ENCODE measurements around the gene RNF111. TPM values are rescaled to one million over a fixed set of nuclear protein-coding genes. Genes with fewer than 3 reads are reported as not detected.
A peak's percentile ranks its signal among the peaks of the same experiment; 100 is the strongest.

RNF111 gene
- total and polyA plus RNA-seq, 9 of the 15 experiments (the other 6 are each of a cell fraction or from before 2014, with no cell fraction given) = 7.9 to 26.0 (median 14.4) TPM

DNA sequence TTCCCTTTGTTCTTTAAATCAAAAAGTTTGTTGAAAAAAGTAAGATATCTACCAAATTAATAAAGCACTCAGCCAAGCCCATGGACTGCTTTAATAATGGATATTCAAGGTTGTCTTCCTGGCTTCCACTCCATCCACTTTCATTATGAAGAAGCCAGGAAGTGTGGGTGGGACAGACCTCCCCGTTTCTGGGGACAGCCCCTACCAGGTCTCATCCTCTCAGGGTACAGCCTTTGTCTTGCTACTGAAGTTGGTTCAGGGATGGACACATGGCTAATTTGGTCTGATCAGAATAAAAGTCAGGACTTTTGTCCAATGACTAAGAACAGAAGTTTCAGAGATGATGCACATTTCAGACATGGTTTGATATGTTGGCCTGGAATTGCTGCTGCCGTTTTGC, 150.1 kb downstream of the RNF111 start:
- FAIRE-seq (peak; percentile 35), ATAC-seq (no peak), DNase-seq (ENCODE audit: extremely low read depth in 1 of 4, low spot score in 3 of 4) (no peak)
- no peak for TF ChIP-seq SIX5 (IDR thresholded peaks at IDR 0.05; ENCODE audit: borderline replicate concordance in 1 of 2, insufficient read depth in 1 of 2, low read depth in 1 of 2, low read length in 2 of 2)
- TF ChIP-seq HNRNPUL1 (IDR thresholded peaks at IDR 0.05; ENCODE audit: low read length) = no peak
- TF ChIP-seq SP1 (CRISPR knock-in tag; IDR thresholded peaks at IDR 0.05) = no peak
- no peak for TF ChIP-seq PHB (CRISPR knock-in tag; IDR thresholded peaks at IDR 0.05)
- Histone ChIP-seq H3K36me3 (ENCODE audit: control insufficient read depth, insufficient read depth, low read length) (peaks cover 55% of the 10 kb centered on the region), H3K27me3 (ENCODE audit: control insufficient read depth in 2 of 2, insufficient read depth in 2 of 2, low read length in 2 of 2) (no peaks in the 10 kb centered on the region), H3K9me3 (replicated peaks; ENCODE audit: control insufficient read depth, insufficient read depth, low read depth, low read length) (no peaks in the 10 kb centered on the region), H3K9me1 (ENCODE audit: control insufficient read depth, insufficient read depth, low read length) (peaks cover 3% of the 10 kb centered on the region), H4K20me1 (replicated peaks; ENCODE audit: control insufficient read depth, insufficient read depth, low read length) (no peaks in the 10 kb centered on the region), H2AFZ (ENCODE audit: low read depth, low read length) (0 out of 2 replicates have a peak overlapping the region, but pooled peaks have one; percentile 37), H3K4me2 (ENCODE audit: insufficient read depth, low read length) (no peak overlapping the region), H3K4me3 (no peak overlapping the region), H3K9ac (ENCODE audit: insufficient read depth in 1 of 2, low read depth in 2 of 2, low read length in 2 of 2) (no peak overlapping the region), H3K4me1 (replicated peaks in 1 of 2; ENCODE audit: control insufficient read depth in 2 of 2, insufficient read depth in 2 of 2, low read length in 2 of 2) (peaks cover 0 to 3% of the 10 kb centered on the region in 2 experiments; a peak in 1 of 5 replicates), H3K79me2 (ENCODE audit: control insufficient read depth, insufficient read depth, low read length) (no peaks in the 10 kb centered on the region), H3K27ac (ENCODE audit: extremely low read depth, low read depth, low read length) (no peak overlapping the region)
- intact Hi-C loops (cut with micrococcal nuclease) (no loop called here), in situ Hi-C loops (cut with MboI) (no loop called here)
- POLR2A ChIA-PET = interaction anchor here (0.5 to 1.2 kb wide), 2 partner anchors 14 to 61 kb away, joined by 3 read pairs; no protein-coding TSS in a partner anchor
- CTCF ChIA-PET (ENCODE audit: low intra/inter-chr PET ratio) = interaction anchor here (0.6 to 2.0 kb wide), 4 partner anchors 38 to 910 kb away, joined by 3 to 17 read pairs (median 4); no protein-coding TSS in a partner anchor
- no TSS peak for BruUV-seq (replicated peaks)
- WGBS (ENCODE audit: insufficient coverage, low coverage, missing lambda C conversion rate) = 60% methylated on average over 2 of the region's 2 CpGs

DNA sequence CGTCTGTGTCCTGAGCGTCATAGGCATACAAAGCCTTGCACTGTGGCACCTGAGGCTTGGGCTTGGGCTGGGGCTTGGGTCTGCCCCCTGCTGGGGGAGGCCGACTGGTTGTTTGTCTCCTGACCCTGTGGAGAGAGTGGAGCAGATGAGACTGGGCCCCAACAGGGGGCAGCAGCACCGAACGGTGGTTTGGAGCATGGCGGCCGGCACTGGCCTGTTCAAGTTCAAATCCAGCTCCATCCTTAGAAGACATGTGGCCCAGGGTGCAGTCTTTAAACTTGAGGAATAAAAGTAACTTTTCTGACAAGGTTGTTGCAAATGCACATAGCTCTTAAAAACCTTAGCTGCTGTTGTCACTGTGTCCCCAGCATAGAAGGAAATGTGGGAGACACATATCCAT, 150.8 kb downstream of the RNF111 start:
- WGBS (ENCODE audit: insufficient coverage, low coverage, missing lambda C conversion rate) = 6% methylated on average over 7 of the region's 7 CpGs
- peaks cover 48% of the 10 kb centered on the region for H3K36me3 ChIP-seq (ENCODE audit: control insufficient read depth, insufficient read depth, low read length)
- TF ChIP-seq NR4A1 (CRISPR knock-in tag; IDR thresholded peaks at IDR 0.05) (no peak), NR4A1 (tag; IDR thresholded peaks at IDR 0.05) (0 out of 2 replicates have a peak, but pooled peaks have one; percentile 10), YY1 (IDR thresholded peaks at IDR 0.05; ENCODE audit: borderline replicate concordance in 1 of 3, control insufficient read depth in 1 of 3, extremely low read depth in 1 of 3, insufficient read depth in 3 of 3, insufficient read length in 1 of 3, insufficient replicate concordance in 2 of 3, low read depth in 1 of 3, low read length in 2 of 3) (peak; percentile 59 to 93 (median 85)), NCOR1 (IDR thresholded peaks at IDR 0.05) (peak; percentile 28; the same call in 1 of the 2 replicates), CBX3 (IDR thresholded peaks at IDR 0.05; ENCODE audit: borderline replicate concordance in 1 of 2, low read length in 2 of 2) (peak in 1 of 2 experiments; percentile 86; a peak in 2 of 3 replicates), TCF7 (IDR thresholded peaks at IDR 0.05; ENCODE audit: borderline replicate concordance) (no peak), ZNF507 (tag; conservative IDR thresholded peaks at IDR 0.05) (no peak), STAG1 (CRISPR knock-in tag; IDR thresholded peaks at IDR 0.05; ENCODE audit: borderline replicate concordance) (peak; percentile 46; the same call in 1 of the 2 replicates)
- TF ChIP-seq, protein P1, sequence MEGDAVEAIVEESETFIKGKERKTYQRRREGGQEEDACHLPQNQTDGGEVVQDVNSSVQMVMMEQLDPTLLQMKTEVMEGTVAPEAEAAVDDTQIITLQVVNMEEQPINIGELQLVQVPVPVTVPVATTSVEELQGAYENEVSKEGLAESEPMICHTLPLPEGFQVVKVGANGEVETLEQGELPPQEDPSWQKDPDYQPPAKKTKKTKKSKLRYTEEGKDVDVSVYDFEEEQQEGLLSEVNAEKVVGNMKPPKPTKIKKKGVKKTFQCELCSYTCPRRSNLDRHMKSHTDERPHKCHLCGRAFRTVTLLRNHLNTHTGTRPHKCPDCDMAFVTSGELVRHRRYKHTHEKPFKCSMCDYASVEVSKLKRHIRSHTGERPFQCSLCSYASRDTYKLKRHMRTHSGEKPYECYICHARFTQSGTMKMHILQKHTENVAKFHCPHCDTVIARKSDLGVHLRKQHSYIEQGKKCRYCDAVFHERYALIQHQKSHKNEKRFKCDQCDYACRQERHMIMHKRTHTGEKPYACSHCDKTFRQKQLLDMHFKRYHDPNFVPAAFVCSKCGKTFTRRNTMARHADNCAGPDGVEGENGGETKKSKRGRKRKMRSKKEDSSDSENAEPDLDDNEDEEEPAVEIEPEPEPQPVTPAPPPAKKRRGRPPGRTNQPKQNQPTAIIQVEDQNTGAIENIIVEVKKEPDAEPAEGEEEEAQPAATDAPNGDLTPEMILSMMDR (IDR thresholded peaks at IDR 0.05 in 2 of 3, conservative IDR thresholded peaks at IDR 0.05 in 1 of 3; ENCODE audit: insufficient read depth in 2 of 3, low read depth in 1 of 3, low read length in 3 of 3) = peak; percentile 99

More for the DNA sequence above, 150.8 kb downstream of the RNF111 start:
- DNase-seq (ENCODE audit: extremely low read depth in 1 of 4, low spot score in 3 of 4) = peak; percentile 87 to 92 (median 91)
- ChIA-PET CTCF (ENCODE audit: low intra/inter-chr PET ratio) (interaction anchor here (0.6 to 2.0 kb wide), 6 partner anchors 32 to 910 kb away, joined by 3 to 17 read pairs (median 4); no protein-coding TSS in a partner anchor), POLR2A (interaction anchor here (1.2 kb wide), 1 partner anchor 14 kb away, joined by 3 read pairs; no protein-coding TSS in a partner anchor)
- Histone ChIP-seq H3K9me3 (replicated peaks; ENCODE audit: control insufficient read depth, insufficient read depth, low read depth, low read length) (no peaks in the 10 kb centered on the region), H3K27ac (ENCODE audit: extremely low read depth, low read depth, low read length) (peak overlapping the region; percentile 56; the same call in 2 of the 3 replicates), H3K79me2 (ENCODE audit: control insufficient read depth, insufficient read depth, low read length) (no peaks in the 10 kb centered on the region), H2AFZ (ENCODE audit: low read depth, low read length) (peak overlapping the region; percentile 76), H3K27me3 (ENCODE audit: control insufficient read depth in 2 of 2, insufficient read depth in 2 of 2, low read length in 2 of 2) (no peaks in the 10 kb centered on the region), H3K4me3 (no peak overlapping the region), H3K9ac (ENCODE audit: insufficient read depth in 1 of 2, low read depth in 2 of 2, low read length in 2 of 2) (no peak overlapping the region; a peak in 1 of 4 replicates), H3K4me1 (replicated peaks in 1 of 2; ENCODE audit: control insufficient read depth in 2 of 2, insufficient read depth in 2 of 2, low read length in 2 of 2) (peaks cover 0 to 3% of the 10 kb centered on the region in 2 experiments; a peak in 1 of 5 replicates), H3K4me2 (ENCODE audit: insufficient read depth, low read length) (no peak overlapping the region), H3K9me1 (ENCODE audit: control insufficient read depth, insufficient read depth, low read length) (peaks cover 3% of the 10 kb centered on the region), H4K20me1 (replicated peaks; ENCODE audit: control insufficient read depth, insufficient read depth, low read length) (no peaks in the 10 kb centered on the region)
- peak; percentile 96 for FAIRE-seq
- ATAC-seq = peak; percentile 100
- in situ Hi-C loops (cut with MboI) (no loop called here), intact Hi-C loops (cut with micrococcal nuclease) (loop anchor here (1.0 to 2.0 kb wide), 3 partner anchors 158 to 299 kb away; no protein-coding TSS in a partner anchor)
- no TSS peak for BruUV-seq (replicated peaks)

Data from K562 (cell line).